ENCODE measurements around the gene MRPS14. TPM values are rescaled to one million over a fixed set of nuclear protein-coding genes. Genes with fewer than 3 reads are reported as not detected.
A peak's percentile ranks its signal among the peaks of the same experiment; 100 is the strongest.

Gene MRPS14
- total RNA-seq, 1 donor from 2014 or later = 20.3 TPM

- Histone ChIP-seq H3K4me3 (ENCODE audit: insufficient read depth, low read depth, low read length) (no peak overlapping the region), H3K9me3 (ENCODE audit: insufficient read depth, low read depth, low read length) (no peaks in the 10 kb centered on the region), H2AFZ (ENCODE audit: low read depth, low read length) (no peak overlapping the region), H3K4me2 (ENCODE audit: low read length) (no peak overlapping the region), H3K4me1 (ENCODE audit: insufficient read depth, low read length) (peaks cover 33% of the 10 kb centered on the region), H3K79me2 (ENCODE audit: insufficient read depth, low read length) (no peaks in the 10 kb centered on the region), H3K36me3 (ENCODE audit: insufficient read depth, low read length) (no peaks in the 10 kb centered on the region), H3K9ac (ENCODE audit: low read length) (no peak overlapping the region), H4K20me1 (ENCODE audit: insufficient read depth, low read length) (no peaks in the 10 kb centered on the region), H3K27me3 (ENCODE audit: insufficient read depth, low read length) (peaks cover 18% of the 10 kb centered on the region), H3K27ac (ENCODE audit: low read depth, low read length) (no peak overlapping the region)
- TF ChIP-seq EZH2 (IDR thresholded peaks at IDR 0.05; ENCODE audit: insufficient read depth, low read length) (no peak), CTCF (IDR thresholded peaks at IDR 0.05; ENCODE audit: insufficient read depth, low read depth, low read length) (no peak)
- Mint-ChIP-seq H3K36me3 (ENCODE audit: low read depth, unreplicated experiment) (peaks cover 7% of the 10 kb centered on the region), H3K27ac (ENCODE audit: unreplicated experiment) (peak overlapping the region; percentile 91), H3K27me3 (ENCODE audit: low read depth, unreplicated experiment) (no peaks in the 10 kb centered on the region), H3K9me3 (ENCODE audit: unreplicated experiment) (no peaks in the 10 kb centered on the region), H3K4me1 (ENCODE audit: low read depth, unreplicated experiment) (peaks cover 53% of the 10 kb centered on the region), H3K4me3 (ENCODE audit: unreplicated experiment) (no peak overlapping the region)
- DNase-seq (ENCODE audit: low read depth) = no peak
- no peak for FAIRE-seq
Observed at GRCh38 chr1:174971902-174972301, 51.3 kb downstream of the MRPS14 start.

- Mint-ChIP-seq H3K36me3 (ENCODE audit: low read depth, unreplicated experiment) (peaks cover 7% of the 10 kb centered on the region), H3K27ac (ENCODE audit: unreplicated experiment) (peak overlapping the region; percentile 91), H3K4me1 (ENCODE audit: low read depth, unreplicated experiment) (peaks cover 50% of the 10 kb centered on the region), H3K27me3 (ENCODE audit: low read depth, unreplicated experiment) (no peaks in the 10 kb centered on the region), H3K4me3 (ENCODE audit: unreplicated experiment) (no peak overlapping the region), H3K9me3 (ENCODE audit: unreplicated experiment) (no peaks in the 10 kb centered on the region)
- Histone ChIP-seq H3K27ac (ENCODE audit: low read depth, low read length) (no peak overlapping the region), H3K9me3 (ENCODE audit: insufficient read depth, low read depth, low read length) (no peaks in the 10 kb centered on the region), H3K36me3 (ENCODE audit: insufficient read depth, low read length) (no peaks in the 10 kb centered on the region), H4K20me1 (ENCODE audit: insufficient read depth, low read length) (no peaks in the 10 kb centered on the region), H3K27me3 (ENCODE audit: insufficient read depth, low read length) (peaks cover 20% of the 10 kb centered on the region), H3K4me1 (ENCODE audit: insufficient read depth, low read length) (peaks cover 29% of the 10 kb centered on the region), H3K4me3 (ENCODE audit: insufficient read depth, low read depth, low read length) (no peak overlapping the region), H3K9ac (ENCODE audit: low read length) (no peak overlapping the region), H3K4me2 (ENCODE audit: low read length) (no peak overlapping the region), H3K79me2 (ENCODE audit: insufficient read depth, low read length) (no peaks in the 10 kb centered on the region), H2AFZ (ENCODE audit: low read depth, low read length) (no peak overlapping the region)
- FAIRE-seq (no peak), DNase-seq (ENCODE audit: low read depth) (no peak)
- TF ChIP-seq EZH2 (IDR thresholded peaks at IDR 0.05; ENCODE audit: insufficient read depth, low read length) (no peak), CTCF (IDR thresholded peaks at IDR 0.05; ENCODE audit: insufficient read depth, low read depth, low read length) (no peak)
Observed at GRCh38 chr1:174971466-174971865, 51.8 kb downstream of the MRPS14 start.

- H3K9me3 Mint-ChIP-seq (ENCODE audit: unreplicated experiment) = no peaks in the 10 kb centered on the region
- H3K4me2 ChIP-seq (ENCODE audit: low read length) = peak overlapping the region; percentile 18
- H3K36me3 ChIP-seq (ENCODE audit: insufficient read depth, low read length) = no peaks in the 10 kb centered on the region
- peak overlapping the region; percentile 94 for H3K27ac Mint-ChIP-seq (ENCODE audit: unreplicated experiment)
- peaks cover 26% of the 10 kb centered on the region for H3K4me1 ChIP-seq (ENCODE audit: insufficient read depth, low read length)
- FAIRE-seq (no peak), DNase-seq (ENCODE audit: low read depth) (peak; percentile 89)
- peaks cover 3% of the 10 kb centered on the region for H3K36me3 Mint-ChIP-seq (ENCODE audit: low read depth, unreplicated experiment)
- H3K4me1 Mint-ChIP-seq (ENCODE audit: low read depth, unreplicated experiment) = peaks cover 60% of the 10 kb centered on the region
- H2AFZ ChIP-seq (ENCODE audit: low read depth, low read length) = no peak overlapping the region
- no peak overlapping the region for H3K4me3 ChIP-seq (ENCODE audit: insufficient read depth, low read depth, low read length)
- no peak overlapping the region for H3K9ac ChIP-seq (ENCODE audit: low read length)
- peaks cover 24% of the 10 kb centered on the region for H3K27me3 ChIP-seq (ENCODE audit: insufficient read depth, low read length)
- no peaks in the 10 kb centered on the region for H3K79me2 ChIP-seq (ENCODE audit: insufficient read depth, low read length)
- H3K27ac ChIP-seq (ENCODE audit: low read depth, low read length) = peak overlapping the region; percentile 61
- H3K9me3 ChIP-seq (ENCODE audit: insufficient read depth, low read depth, low read length) = no peaks in the 10 kb centered on the region
- no peak overlapping the region for H3K4me3 Mint-ChIP-seq (ENCODE audit: unreplicated experiment)
- no peaks in the 10 kb centered on the region for H3K27me3 Mint-ChIP-seq (ENCODE audit: low read depth, unreplicated experiment)
- no peaks in the 10 kb centered on the region for H4K20me1 ChIP-seq (ENCODE audit: insufficient read depth, low read length)
- TF ChIP-seq EZH2 (IDR thresholded peaks at IDR 0.05; ENCODE audit: insufficient read depth, low read length) (no peak), CTCF (IDR thresholded peaks at IDR 0.05; ENCODE audit: insufficient read depth, low read depth, low read length) (no peak)
Observed at GRCh38 chr1:174969977-174970376, 53.2 kb downstream of the MRPS14 start.
